HG03460 (cell line): ENCODE data around the gene PLA2G1B.

Experiments
- ATAC-seq: cut with Tn5 transposase; IDR thresholded peaks from one replicate; pipeline ENCODE4 v1.9.1; 2021; ENCODE audit not compliant: unreplicated experiment

Gene PLA2G1B

GRCh38 chr12:120327593-120327992 lies at the start of gene PLA2G1B:
PLA2G1B (minus strand) TSS chr12:120327779; CDS start chr12:120327753, 26 bp downstream.
- no peak for ATAC-seq

- ATAC-seq: no peak
Measured at GRCh38 chr12:120376934-120377572, 49.5 kb upstream of the PLA2G1B start.

GRCh38 chr12:120376416-120376815 lies 48.8 kb upstream of the PLA2G1B start:
- ATAC-seq: no peak

GRCh38 chr12:120376009-120376408 lies 48.4 kb upstream of the PLA2G1B start:
- no peak for ATAC-seq

- no peak for ATAC-seq
Measured at GRCh38 chr12:120373683-120374082, 46.1 kb upstream of the PLA2G1B start.

- ATAC-seq: no peak
Measured at GRCh38 chr12:120370343-120371243, 43.0 kb upstream of the PLA2G1B start.

- no peak for ATAC-seq
Measured at GRCh38 chr12:120369603-120370342, 42.2 kb upstream of the PLA2G1B start.

DNA sequence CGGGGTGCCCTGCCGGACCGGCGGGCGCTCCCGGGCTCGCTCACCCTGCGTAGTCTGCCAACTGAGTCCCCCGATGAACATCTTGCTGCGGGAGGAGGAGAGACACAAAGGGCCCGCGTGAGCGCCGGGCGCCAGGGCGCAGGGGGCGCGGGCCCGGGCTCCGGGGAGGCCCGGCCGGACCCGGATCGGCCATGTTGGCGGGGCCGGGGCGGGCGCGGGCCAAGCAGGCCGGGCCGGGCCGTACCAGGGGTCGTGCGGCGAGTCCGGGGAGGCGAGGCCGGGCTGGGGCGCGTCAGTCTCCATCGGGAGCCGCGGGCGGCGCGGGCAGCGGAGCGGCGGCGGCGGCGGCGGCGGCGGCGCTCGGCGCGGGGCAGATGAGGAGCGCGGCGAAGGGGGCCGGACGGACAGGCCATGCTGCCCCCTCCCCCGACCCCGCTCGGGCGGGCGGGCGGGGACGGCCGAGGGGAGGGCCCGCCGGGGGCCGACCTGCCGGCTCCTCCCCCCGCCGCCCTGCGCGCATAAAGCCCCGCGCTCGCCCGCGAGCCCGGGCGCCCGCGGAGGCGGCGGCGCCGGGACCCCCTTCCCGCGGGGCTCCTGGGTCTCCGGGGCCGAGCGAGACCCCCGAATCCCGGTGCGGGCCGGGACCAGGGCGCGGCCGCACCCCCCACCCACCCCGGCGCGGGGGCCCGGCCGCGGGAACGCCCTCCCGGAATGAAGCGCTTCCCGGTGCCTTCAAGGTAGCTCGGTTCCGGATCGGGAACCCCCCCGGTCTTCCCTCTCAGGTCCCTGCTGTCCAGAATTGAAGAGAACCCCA lies 41.4 kb upstream of the PLA2G1B start, which contains the start of gene MSI1:
MSI1 (minus strand) TSS at position 376 of the 814 bp plus-strand sequence; CDS start at position 303, 73 bp downstream.
- ATAC-seq: no peak

DNA sequence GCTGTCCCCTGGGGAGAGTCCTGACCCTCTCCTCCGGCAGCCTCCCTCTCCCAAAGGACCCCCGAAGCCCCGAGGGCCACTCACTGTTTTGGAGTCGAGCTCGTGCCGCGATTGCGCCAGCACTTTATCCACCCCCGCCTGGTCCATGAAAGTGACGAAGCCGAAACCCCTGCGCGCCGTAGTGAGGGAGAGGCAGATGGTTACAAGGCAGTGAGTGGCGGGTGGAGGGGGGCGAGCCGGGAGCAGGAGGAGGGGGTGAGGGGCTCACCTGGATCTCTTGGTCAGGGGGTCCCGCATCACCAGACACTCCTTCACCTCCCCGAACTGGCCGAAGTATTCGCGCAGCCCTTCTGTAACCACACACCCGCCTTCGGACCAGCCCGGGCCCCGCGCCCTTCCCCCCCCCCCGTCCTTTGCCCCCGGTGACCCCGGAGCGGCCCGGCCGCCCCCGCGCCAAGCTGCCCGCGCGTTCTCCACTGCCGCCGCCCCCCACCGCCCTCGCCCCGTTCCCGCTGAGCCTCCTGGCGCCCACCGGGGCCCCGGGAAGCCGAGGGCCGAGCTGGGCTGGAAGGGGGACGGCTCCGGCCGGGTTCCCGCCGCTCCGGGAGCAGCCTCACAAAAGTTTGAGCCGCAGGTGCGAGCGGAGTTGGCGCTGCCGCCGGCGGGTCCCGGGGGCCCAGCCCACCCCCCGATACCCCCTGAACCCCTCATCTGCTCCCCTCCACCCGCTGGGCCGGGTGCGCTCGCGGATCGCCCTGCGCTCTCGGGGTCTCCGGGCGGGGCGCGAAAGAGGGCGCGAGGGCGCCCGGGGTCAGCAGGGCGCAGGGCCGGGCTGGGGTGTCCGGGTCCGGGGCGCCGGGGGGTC lies 40.6 kb upstream of the PLA2G1B start:
- no peak for ATAC-seq

GRCh38 chr12:120367233-120367923 lies 39.8 kb upstream of the PLA2G1B start:
- ATAC-seq: no peak

- ATAC-seq: no peak
Measured at GRCh38 chr12:120366845-120367232, 39.3 kb upstream of the PLA2G1B start.

DNA sequence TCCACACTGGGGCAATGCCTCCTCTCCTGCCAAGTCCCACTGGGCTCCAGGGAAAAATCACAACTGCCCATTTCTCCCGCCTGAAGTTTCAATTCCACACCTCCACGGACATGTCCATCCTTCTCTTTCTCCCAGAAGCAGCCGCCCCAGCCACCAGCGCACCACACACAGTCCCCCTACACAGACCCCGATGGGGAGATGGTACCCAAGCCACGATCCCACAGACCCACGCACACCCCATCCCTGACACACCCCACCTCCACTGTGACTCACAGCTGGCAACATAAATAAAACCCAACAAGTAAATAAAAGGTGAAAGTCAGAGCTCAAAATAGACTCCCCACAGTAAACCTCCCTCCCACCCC lies 38.7 kb upstream of the PLA2G1B start:
- no peak for ATAC-seq

DNA sequence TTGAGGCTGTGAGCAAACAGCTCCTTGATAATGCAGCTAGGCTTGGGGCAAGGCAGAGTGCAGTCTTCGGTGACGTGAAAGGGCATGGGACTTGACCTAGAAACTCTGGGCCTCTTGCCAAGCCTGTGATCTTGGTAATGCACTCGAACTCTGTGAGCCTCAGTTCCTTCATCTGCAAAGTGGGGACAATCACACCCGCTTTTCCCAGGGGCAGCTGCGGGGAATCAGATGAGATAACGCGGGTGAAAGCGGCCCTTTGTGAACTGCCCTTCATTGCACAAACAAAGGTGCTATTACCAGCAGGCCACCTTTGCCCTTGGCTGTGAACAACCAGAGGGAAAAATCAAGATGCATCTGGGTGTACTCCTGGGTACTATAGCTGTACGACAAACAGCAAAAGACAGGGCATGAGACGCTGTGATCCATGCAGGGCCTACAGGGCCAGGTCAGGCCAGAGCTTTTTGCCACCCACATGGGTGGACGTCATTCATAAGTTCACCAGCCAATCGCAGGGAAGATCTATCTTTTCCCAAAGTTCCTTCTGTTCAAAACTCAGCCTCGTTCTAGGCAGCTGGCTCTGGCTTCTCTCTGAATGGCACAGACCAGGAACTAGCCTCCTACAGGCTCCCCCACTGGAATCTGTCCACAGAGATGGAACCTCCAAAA lies 38.2 kb upstream of the PLA2G1B start:
- no peak for ATAC-seq

DNA sequence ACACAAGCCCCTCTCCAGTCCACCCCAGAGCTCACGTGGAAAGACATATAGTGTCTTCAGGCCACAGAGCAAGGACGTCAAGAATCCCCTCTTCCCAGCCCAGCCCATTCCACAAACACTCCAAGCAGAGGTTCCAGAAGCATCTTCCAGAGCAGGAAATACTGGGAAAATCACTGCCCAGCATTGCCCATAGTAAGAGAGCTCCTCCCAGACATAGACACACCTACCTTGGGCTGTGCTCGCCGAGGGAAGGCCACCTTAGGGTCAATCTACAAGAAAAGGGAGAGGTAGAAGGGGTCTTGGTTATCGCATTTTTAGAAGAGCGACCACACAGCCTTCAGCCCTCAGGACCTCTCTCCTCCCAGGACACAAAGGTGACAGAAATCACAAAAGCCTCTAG lies 36.9 kb upstream of the PLA2G1B start:
- no peak for ATAC-seq

GRCh38 chr12:120363274-120363855 lies 35.8 kb upstream of the PLA2G1B start:
- no peak for ATAC-seq

- ATAC-seq: no peak
Measured at GRCh38 chr12:120362516-120363273, 35.1 kb upstream of the PLA2G1B start.

GRCh38 chr12:120361506-120362208 lies 34.1 kb upstream of the PLA2G1B start:
- ATAC-seq: no peak
